ENCODE data around the gene AEBP1. TPM values are rescaled to one million over a fixed set of nuclear protein-coding genes. Genes with fewer than 3 reads are reported as not detected.

Gene AEBP1
- total RNA-seq, 1 experiment from 2014 or later, result 49.3 TPM

DNA sequence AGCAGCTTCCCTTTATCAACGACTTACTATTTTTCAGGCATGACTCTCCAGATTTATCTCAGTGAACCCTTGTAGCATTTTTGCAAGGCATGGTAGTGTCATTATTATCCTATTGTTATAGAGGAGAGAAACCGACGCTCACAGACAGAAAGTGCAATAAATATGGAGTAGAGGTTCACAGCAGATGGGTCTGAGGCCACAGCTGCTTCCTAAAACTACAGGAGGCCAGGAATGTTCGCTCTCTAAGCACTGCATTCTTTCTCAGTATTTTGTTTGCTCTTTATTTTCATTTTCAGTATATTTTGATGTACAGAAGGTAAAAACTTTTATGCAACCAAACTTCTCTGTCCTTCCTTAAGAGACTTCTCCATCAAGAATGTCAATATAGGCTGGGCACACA is 4.5 kb upstream of the AEBP1 start:
- TF ChIP-seq, protein P1, sequence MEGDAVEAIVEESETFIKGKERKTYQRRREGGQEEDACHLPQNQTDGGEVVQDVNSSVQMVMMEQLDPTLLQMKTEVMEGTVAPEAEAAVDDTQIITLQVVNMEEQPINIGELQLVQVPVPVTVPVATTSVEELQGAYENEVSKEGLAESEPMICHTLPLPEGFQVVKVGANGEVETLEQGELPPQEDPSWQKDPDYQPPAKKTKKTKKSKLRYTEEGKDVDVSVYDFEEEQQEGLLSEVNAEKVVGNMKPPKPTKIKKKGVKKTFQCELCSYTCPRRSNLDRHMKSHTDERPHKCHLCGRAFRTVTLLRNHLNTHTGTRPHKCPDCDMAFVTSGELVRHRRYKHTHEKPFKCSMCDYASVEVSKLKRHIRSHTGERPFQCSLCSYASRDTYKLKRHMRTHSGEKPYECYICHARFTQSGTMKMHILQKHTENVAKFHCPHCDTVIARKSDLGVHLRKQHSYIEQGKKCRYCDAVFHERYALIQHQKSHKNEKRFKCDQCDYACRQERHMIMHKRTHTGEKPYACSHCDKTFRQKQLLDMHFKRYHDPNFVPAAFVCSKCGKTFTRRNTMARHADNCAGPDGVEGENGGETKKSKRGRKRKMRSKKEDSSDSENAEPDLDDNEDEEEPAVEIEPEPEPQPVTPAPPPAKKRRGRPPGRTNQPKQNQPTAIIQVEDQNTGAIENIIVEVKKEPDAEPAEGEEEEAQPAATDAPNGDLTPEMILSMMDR (conservative IDR thresholded peaks at IDR 0.05), result no peak
- H3T11ph ChIP-seq (ENCODE audit: low read length), result no peak overlapping the region
- no peak for DNase-seq
- no peak overlapping the region for H4K8ac ChIP-seq (replicated peaks; ENCODE audit: insufficient read length, low read depth, low read length)
- H2BK12ac ChIP-seq (ENCODE audit: insufficient read length, low read depth, low read length), result no peak overlapping the region
- H3K27me3 ChIP-seq (ENCODE audit: insufficient read depth, low read length), result no peaks in the 10 kb centered on the region; the same call in 1 of the 2 replicates
- no peak overlapping the region for H2BK15ac ChIP-seq (ENCODE audit: low read depth, low read length)
- H3K27ac ChIP-seq (ENCODE audit: insufficient read length, low read depth, low read length), result no peak overlapping the region
- peaks cover 5% of the 10 kb centered on the region for H3K23me2 ChIP-seq (ENCODE audit: insufficient read length, low read depth, low read length, poor library complexity, severe bottlenecking)
- no peaks in the 10 kb centered on the region for H3K9me3 ChIP-seq (ENCODE audit: control insufficient read depth, low read depth, low read length)
- no peak overlapping the region for H3K14ac ChIP-seq (ENCODE audit: insufficient read depth, low read length)
- H3K4me2 ChIP-seq (ENCODE audit: insufficient read depth, insufficient read length, low read length), result no peak overlapping the region
- no peak overlapping the region for H3K18ac ChIP-seq (ENCODE audit: insufficient read length, low read depth, low read length)
- H2AK5ac ChIP-seq (ENCODE audit: insufficient read length, low read length), result no peak overlapping the region
- Mint-ChIP-seq H3K36me3 (ENCODE audit: insufficient read depth in 1 of 3, low read depth in 3 of 3) (no peaks in the 10 kb centered on the region), H3K4me1 (peaks cover 2 to 11% of the 10 kb centered on the region in 2 experiments), H3K4me3 (peak overlapping the region in 1 of 2 experiments; percentile 23; a peak in 1 of 5 replicates), H3K9me3 (no peaks in the 10 kb centered on the region; a peak in 1 of 5 replicates), H3K27me3 (ENCODE audit: low read depth) (peaks cover 26% of the 10 kb centered on the region), H3K27ac (peak overlapping the region in 1 of 3 experiments; percentile 44; a peak in 2 of 7 replicates)
- H2BK20ac ChIP-seq (ENCODE audit: low read depth, low read length, poor library complexity, severe bottlenecking), result no peak overlapping the region
- no peak overlapping the region for H2AFZ ChIP-seq (ENCODE audit: low read length)
- H3K4ac ChIP-seq (ENCODE audit: low read depth, low read length), result no peak overlapping the region
- H3K9ac ChIP-seq (ENCODE audit: extremely low read depth, insufficient read length, low read length), result no peak overlapping the region
- no peak overlapping the region for H2BK120ac ChIP-seq (ENCODE audit: low read depth, low read length, poor library complexity, severe bottlenecking)
- H4K20me1 ChIP-seq (ENCODE audit: control insufficient read depth, insufficient read depth, insufficient read length), result no peaks in the 10 kb centered on the region
- H3K79me1 ChIP-seq (ENCODE audit: insufficient read depth, low read depth, low read length, poor library complexity, severe bottlenecking), result no peaks in the 10 kb centered on the region
- no peak overlapping the region for H4K5ac ChIP-seq (ENCODE audit: insufficient read length, low read depth, low read length)
- H3K79me2 ChIP-seq (ENCODE audit: insufficient read depth, low read length), result no peaks in the 10 kb centered on the region
- no peak overlapping the region for H3K56ac ChIP-seq (ENCODE audit: insufficient read length, low read depth, low read length)
- no peak overlapping the region for H3K23ac ChIP-seq (ENCODE audit: insufficient read length, low read depth, low read length)
- no CpG with 5 or more reads among the region's 4 CpGs for WGBS (ENCODE audit: extremely low coverage, insufficient read length, low lambda C conversion rate)
- no peak overlapping the region for H4K91ac ChIP-seq (ENCODE audit: insufficient read length, low read depth, low read length)
- no peak overlapping the region for H2BK5ac ChIP-seq (ENCODE audit: insufficient read length, low read length)
- H3K4me1 ChIP-seq (ENCODE audit: insufficient read depth, low read length), result no peaks in the 10 kb centered on the region
